ENCODE results near the gene SEMA4D. TPM values are rescaled to one million over a fixed set of nuclear protein-coding genes. Genes with fewer than 3 reads are reported as not detected.

Gene SEMA4D
- total RNA-seq, 2 experiments from 2014 or later, result 370 to 391 TPM

DNA sequence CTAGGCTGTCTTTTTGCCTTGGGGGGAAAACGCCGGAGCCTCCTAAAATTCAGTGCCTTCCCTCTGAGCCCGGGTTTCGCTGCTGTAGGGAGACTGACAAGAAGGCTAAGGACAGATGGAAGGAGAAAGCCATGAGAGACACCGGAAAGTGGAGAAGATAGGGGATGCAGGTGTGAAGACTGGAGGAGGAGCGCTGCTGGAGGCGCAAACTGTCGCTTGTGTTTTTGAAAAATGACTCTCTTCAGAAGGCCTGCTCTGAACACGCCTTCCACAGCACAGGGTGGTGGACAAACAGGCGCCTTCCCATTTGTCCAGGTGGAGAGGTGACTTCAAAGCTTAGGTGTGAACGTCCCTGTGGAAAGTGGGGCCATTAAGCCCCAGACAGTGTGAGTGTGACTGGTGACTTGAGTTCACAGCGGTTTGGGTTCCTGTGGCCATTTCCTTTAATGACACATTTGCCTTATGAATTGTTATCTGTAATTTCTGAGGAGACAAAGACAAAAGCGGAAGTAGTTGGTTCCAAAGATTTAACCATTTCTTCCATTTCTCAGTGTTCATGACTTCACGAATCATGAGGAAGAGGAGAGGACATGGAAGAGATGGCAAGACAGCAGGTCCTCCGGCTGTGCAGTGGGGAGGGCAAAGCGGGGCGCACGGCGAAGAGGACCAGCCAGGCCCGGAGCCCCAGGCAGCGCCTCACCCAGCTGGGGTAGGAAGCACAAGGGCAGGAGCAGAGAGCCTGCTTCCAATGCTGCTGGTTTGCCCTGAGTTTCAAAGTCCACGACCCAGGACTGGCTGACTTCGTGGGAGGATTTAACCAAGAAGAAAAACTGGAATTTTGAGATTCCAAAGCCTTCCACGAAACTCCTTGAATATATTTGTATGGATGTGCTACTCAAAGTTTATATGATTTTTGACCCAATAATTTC lies 27.8 kb upstream of the SEMA4D start:
- Mint-ChIP-seq H3K4me3 (peak overlapping the region; percentile 16), H3K27me3 (no peaks in the 10 kb centered on the region), H3K9me3 (peaks cover 8% of the 10 kb centered on the region), H3K36me3 (peaks cover 13% of the 10 kb centered on the region), H3K4me1 (peaks cover 76% of the 10 kb centered on the region), H3K27ac (peak overlapping the region; percentile 42)
- ATAC-seq (ENCODE audit: low read depth) (no peak), DNase-seq (no peak)
- POLR2A ChIA-PET, result interaction anchor here (0.9 to 5.2 kb wide), 2 partner anchors 25 to 29 kb away, joined by 3 to 49 read pairs; no protein-coding TSS in a partner anchor

DNA sequence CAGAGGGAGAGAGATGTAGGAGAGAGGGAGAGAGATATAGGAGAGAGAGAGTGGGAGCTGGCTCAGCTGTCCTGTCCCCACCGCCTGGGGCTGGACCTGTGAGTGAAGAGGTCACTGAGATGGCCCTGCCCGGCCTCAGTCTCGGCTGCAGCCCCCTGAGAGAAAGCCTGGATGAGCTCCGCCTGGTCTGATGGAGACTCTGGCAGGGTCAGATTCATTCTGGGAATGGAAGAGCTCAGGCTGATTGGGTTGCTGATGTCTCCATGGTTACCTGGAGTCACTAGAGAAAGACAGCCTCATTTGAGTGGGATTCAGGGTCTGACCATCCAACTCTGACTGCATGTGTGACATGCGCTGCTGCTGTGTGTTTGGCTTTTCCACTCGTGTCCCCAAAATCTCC lies 27.1 kb upstream of the SEMA4D start:
- ATAC-seq (ENCODE audit: low read depth) (no peak), DNase-seq (no peak)
- no peaks in the 10 kb centered on the region for H3K27me3 Mint-ChIP-seq
- peaks cover 7% of the 10 kb centered on the region for H3K9me3 Mint-ChIP-seq
- peaks cover 13% of the 10 kb centered on the region for H3K36me3 Mint-ChIP-seq
- POLR2A ChIA-PET, result interaction anchor here (0.9 to 5.2 kb wide), 2 partner anchors 24 to 28 kb away, joined by 3 to 49 read pairs; no protein-coding TSS in a partner anchor
- peak overlapping the region; percentile 98 for H3K27ac Mint-ChIP-seq
- peaks cover 77% of the 10 kb centered on the region for H3K4me1 Mint-ChIP-seq
- peak overlapping the region; percentile 17 for H3K4me3 Mint-ChIP-seq

DNA sequence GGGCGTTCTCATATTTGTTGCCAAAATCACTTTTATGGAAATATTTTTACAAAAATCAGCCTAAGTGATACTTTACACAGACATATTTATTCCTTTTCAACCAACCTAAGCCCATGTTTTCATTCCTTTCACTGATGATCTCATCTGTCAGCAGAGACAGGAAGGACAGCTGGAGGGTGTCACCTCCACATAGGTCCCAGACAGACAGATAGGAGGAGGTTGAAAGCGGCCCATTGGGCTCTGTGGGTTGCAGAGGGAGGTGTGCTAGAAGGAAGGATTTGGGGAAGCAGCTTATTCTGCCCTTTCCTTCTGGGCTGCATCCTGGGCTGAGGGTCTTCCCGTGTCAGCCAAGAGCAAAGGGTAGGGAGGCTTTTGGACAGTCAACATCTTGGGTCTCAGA lies 26.0 kb upstream of the SEMA4D start:
- H3K27ac Mint-ChIP-seq, result peak overlapping the region; percentile 98

DNA sequence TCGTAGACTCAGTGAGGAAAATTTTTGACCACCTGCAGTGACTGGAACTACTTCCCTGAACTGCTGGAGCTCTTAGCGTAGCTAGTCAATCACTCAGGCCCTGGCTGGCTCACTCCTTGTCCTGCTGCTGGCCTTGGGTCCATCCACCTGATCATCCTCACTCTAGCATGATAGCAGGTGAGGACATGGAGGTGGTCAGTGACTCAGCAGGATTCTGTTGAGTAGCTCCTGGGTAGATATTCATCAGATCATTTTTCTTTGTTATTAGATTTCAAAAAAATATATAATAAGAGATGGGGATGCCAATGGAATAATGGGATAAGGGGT lies 25.0 kb upstream of the SEMA4D start:
- DNase-seq (no peak), ATAC-seq (ENCODE audit: low read depth) (no peak)
- H3K27me3 Mint-ChIP-seq, result no peaks in the 10 kb centered on the region
- POLR2A ChIA-PET, result interaction anchor here (0.7 to 5.2 kb wide), 12 partner anchors 9 to 1217 kb away, joined by 3 to 49 read pairs (median 11); partner anchors contain the start of gene SECISBP2
- H3K27ac Mint-ChIP-seq, result peak overlapping the region; percentile 98
- H3K4me1 Mint-ChIP-seq, result peaks cover 81% of the 10 kb centered on the region
- peaks cover 14% of the 10 kb centered on the region for H3K36me3 Mint-ChIP-seq
- H3K9me3 Mint-ChIP-seq, result peaks cover 4% of the 10 kb centered on the region
- H3K4me3 Mint-ChIP-seq, result peak overlapping the region; percentile 74

More for the DNA sequence above, 26.0 kb upstream of the SEMA4D start:
- POLR2A ChIA-PET, result interaction anchor here (1.0 to 5.2 kb wide), 7 partner anchors 7 to 45 kb away, joined by 4 to 49 read pairs (median 16); no protein-coding TSS in a partner anchor
- peak overlapping the region; percentile 59 for H3K4me3 Mint-ChIP-seq
- peaks cover 80% of the 10 kb centered on the region for H3K4me1 Mint-ChIP-seq
- peaks cover 7% of the 10 kb centered on the region for H3K9me3 Mint-ChIP-seq
- ATAC-seq (ENCODE audit: low read depth), result peak; percentile 37
- H3K36me3 Mint-ChIP-seq, result peaks cover 17% of the 10 kb centered on the region
- H3K27me3 Mint-ChIP-seq, result no peaks in the 10 kb centered on the region
- DNase-seq, result no peak

DNA sequence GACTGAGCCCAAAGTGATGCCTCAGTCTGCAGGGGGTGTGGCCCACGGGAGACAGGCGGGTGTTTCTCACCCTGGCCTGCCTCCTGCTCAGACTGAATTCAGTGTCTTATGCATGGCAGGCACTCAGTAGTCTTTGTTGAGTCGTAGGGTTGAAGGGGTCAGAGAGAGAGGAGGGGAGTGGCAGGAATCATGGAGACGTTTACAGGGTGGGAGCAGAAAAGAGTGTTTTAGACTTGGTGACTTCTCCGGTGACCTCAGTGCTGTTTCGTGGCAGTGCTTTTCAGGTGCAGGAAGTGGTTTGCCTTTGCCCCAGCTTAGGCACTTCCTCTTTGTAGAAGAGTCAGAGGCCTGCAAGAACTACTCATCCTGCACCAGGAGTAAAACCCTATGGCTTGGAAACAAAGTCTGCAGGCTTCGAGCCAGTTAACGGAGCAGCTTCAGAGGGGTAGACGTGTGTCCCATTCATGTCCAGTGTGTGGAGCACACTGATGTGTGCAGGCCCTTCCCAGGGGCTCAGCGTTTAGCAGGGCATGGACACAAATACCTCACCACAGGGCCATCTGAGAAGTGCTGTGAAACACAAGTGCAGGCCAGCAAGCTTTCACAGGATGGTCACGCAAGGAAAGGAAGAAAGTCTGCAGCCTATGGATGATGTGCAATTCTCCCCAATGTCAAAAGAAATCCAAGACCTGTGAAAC lies 24.5 kb upstream of the SEMA4D start:
- ATAC-seq (ENCODE audit: low read depth) (peak; percentile 87), DNase-seq (peak; percentile 68)
- POLR2A ChIA-PET, result interaction anchor here (0.7 to 5.2 kb wide), 14 partner anchors 9 to 1216 kb away, joined by 3 to 49 read pairs (median 8); partner anchors contain the start of gene SECISBP2
- Mint-ChIP-seq H3K4me3 (peak overlapping the region; percentile 74), H3K27me3 (no peaks in the 10 kb centered on the region), H3K9me3 (no peaks in the 10 kb centered on the region), H3K27ac (peak overlapping the region; percentile 98), H3K4me1 (peaks cover 78% of the 10 kb centered on the region), H3K36me3 (peaks cover 10% of the 10 kb centered on the region)

DNA sequence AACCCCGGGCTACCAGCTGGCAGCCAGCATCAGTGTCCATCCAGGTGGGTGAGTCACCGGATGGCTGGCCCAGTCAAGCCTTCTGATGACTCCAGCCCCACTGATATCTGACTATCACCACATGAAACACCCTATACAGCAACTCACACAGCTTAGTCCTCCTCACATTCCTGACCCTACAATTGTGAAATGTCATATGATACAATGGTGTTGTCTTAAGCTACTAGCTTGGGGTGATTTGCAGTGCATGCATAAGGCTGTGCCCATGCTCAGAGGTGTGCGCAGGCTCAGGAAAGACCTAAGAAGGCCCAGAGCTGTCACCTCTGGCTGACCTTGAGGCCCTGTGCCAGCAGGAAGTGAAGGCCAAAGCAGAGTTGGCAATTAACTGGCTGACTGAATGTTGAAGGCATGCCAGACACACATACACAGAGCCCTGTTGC lies 21.5 kb upstream of the SEMA4D start:
- POLR2A ChIA-PET, result interaction anchor here (0.9 to 3.6 kb wide), 10 partner anchors 8 to 74 kb away, joined by 3 to 14 read pairs (median 4); partner anchors contain the start of gene SEMA4D
- no peaks in the 10 kb centered on the region for H3K27me3 Mint-ChIP-seq
- peak overlapping the region; percentile 36 for H3K4me3 Mint-ChIP-seq
- ATAC-seq (ENCODE audit: low read depth) (no peak), DNase-seq (no peak)
- H3K4me1 Mint-ChIP-seq, result peaks cover 69% of the 10 kb centered on the region
- no peaks in the 10 kb centered on the region for H3K9me3 Mint-ChIP-seq
- H3K27ac Mint-ChIP-seq, result peak overlapping the region; percentile 93
- peaks cover 3% of the 10 kb centered on the region for H3K36me3 Mint-ChIP-seq

DNA sequence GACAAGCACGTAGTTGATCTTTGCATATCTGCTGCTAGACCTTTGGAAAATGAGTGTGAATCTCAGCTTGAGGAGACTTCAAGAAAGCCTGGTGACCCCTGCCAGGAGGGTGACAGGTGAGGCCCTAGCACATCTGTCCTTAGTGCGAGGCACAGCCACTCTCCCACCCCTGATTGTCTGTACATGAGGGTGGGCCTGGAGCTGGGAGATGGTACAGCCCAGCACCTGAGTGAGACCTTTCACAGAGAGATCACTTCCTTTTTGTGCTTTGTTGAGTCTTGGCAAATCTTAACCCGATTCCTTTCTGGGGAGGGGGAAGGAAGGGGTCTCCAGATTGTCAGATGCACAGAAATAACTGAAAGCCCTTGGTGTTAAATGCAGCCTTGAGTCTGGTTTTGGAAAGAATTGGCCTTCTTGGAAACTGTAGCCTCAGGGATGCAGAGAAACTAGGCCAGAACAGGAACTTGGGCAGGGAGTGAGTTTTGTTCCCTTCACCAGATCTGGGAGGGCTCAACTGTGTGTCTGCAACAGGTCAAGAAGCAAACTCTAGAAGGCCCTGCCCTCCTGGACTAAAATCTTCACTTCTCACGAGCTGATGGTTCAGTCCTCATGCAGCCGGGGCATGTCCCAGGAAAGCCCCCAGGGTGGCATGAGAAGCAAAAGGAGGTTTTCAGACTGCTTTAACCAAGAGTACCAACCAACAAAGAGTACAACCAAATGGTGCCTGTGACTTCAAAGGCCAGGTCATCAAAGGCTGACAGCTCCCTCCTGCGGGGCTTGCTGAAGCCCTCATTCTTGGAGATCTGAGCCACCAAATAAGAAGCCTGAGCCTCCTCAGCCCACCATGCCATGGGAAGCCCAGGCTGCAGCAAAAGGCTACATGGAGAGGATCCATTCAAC lies 20.8 kb upstream of the SEMA4D start:
- ATAC-seq (ENCODE audit: low read depth), result no peak
- Mint-ChIP-seq H3K36me3 (peaks cover 3% of the 10 kb centered on the region), H3K9me3 (no peaks in the 10 kb centered on the region), H3K27ac (peak overlapping the region; percentile 93), H3K4me1 (peaks cover 63% of the 10 kb centered on the region), H3K4me3 (peak overlapping the region; percentile 62), H3K27me3 (no peaks in the 10 kb centered on the region)
- DNase-seq, result no peak
- POLR2A ChIA-PET, result interaction anchor here (0.9 to 3.6 kb wide), 11 partner anchors 8 to 74 kb away, joined by 3 to 14 read pairs (median 4); partner anchors contain the start of gene SEMA4D

DNA sequence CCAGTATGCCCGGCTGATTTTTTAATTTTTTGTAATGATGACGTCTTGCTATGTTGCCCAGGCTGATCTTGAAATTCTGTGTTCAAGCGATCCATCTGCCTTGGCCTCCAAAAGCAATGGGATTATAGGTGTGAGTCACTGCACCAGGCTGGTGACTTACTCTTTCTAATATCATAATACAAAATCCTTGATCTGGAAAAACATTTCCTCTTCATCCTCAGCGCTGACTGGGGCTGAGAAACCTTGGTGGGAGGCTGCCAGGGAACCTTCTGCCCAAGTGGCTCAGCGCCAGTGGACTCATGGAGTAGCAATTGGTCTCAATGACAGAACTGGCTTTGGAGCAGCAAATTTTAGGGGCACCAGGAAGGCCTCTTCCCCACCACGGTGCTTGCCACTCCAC lies 17.5 kb upstream of the SEMA4D start:
- Mint-ChIP-seq H3K9me3 (no peaks in the 10 kb centered on the region), H3K27me3 (no peaks in the 10 kb centered on the region), H3K27ac (no peak overlapping the region), H3K4me1 (peaks cover 49% of the 10 kb centered on the region), H3K4me3 (no peak overlapping the region), H3K36me3 (peaks cover 3% of the 10 kb centered on the region)
- POLR2A ChIA-PET, result no interaction called here
- ATAC-seq (ENCODE audit: low read depth) (no peak), DNase-seq (no peak)

DNA sequence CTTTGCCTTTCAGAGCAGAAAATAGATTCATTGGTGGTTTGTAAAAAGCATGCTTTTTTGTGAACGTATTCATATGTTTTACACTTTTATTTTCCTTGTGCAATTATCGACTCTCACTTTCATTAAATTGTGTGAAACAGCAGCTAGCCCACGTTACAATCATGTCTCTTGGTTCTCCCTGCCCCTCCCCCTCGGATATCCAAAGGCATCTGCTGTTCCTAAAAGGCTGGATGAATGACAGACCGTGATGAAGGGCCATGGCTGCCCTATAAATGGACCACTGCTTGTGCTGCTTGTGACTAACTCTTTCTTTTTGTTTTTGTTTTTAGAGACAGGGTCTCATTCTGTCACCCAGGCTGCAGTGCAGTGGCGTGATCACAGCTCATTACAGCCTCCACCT lies 17.0 kb upstream of the SEMA4D start:
- POLR2A ChIA-PET, result no interaction called here
- Mint-ChIP-seq H3K4me1 (peaks cover 45% of the 10 kb centered on the region), H3K27ac (no peak overlapping the region)

DNA sequence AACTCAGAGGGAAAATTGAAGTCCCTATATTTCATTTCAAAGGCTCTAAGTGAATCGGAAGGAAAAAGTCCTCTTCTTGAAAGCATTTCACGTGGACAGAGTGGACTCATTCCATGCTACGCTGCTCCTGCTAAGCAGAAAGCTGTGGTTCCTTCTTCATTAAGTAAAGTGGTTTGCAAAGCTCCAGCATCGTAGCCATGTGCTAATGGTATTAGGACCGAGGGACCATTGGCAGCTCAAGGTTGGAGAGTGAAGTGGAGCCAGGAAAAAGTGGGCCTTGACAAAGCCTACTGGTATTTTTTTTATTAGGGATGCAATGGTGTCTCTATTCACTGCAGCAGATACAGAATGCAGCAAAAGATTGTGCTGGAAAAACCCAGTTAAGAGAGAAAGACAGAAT lies 16.4 kb upstream of the SEMA4D start:
- Mint-ChIP-seq H3K9me3 (no peaks in the 10 kb centered on the region), H3K36me3 (peaks cover under 1% of the 10 kb centered on the region), H3K27me3 (no peaks in the 10 kb centered on the region), H3K4me3 (no peak overlapping the region), H3K27ac (no peak overlapping the region), H3K4me1 (peaks cover 42% of the 10 kb centered on the region)
- ATAC-seq (ENCODE audit: low read depth) (no peak), DNase-seq (no peak)
- POLR2A ChIA-PET, result no interaction called here

More for the DNA sequence above, 17.0 kb upstream of the SEMA4D start:
- Mint-ChIP-seq H3K9me3 (no peaks in the 10 kb centered on the region), H3K36me3 (peaks cover 3% of the 10 kb centered on the region), H3K4me3 (no peak overlapping the region), H3K27me3 (no peaks in the 10 kb centered on the region)
- no peak for ATAC-seq (ENCODE audit: low read depth)
- no peak for DNase-seq

DNA sequence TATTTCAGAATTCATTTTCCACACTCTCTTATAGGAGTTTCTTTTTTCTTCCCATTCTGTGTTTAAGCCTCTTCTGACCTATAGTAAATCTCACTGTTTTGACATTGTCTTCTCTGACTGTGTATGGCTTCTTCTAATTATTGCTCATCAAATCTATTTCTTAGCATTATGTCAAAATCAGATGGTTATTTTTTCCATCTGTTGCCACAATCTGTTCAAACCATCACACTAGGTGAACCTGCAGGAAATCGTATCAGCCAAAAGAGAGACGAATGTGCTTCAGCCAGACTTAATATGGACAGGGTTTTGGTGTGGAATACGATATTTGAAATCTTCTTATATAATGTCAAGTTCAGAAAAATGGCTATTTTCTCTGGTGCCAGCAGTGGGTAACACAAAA lies 15.9 kb upstream of the SEMA4D start:
- no peaks in the 10 kb centered on the region for H3K27me3 Mint-ChIP-seq
- POLR2A ChIA-PET, result no interaction called here
- H3K27ac Mint-ChIP-seq, result no peak overlapping the region
- no peaks in the 10 kb centered on the region for H3K36me3 Mint-ChIP-seq
- H3K4me1 Mint-ChIP-seq, result peaks cover 42% of the 10 kb centered on the region
- no peak overlapping the region for H3K4me3 Mint-ChIP-seq
- DNase-seq, result no peak
- H3K9me3 Mint-ChIP-seq, result no peaks in the 10 kb centered on the region
- no peak for ATAC-seq (ENCODE audit: low read depth)

DNA sequence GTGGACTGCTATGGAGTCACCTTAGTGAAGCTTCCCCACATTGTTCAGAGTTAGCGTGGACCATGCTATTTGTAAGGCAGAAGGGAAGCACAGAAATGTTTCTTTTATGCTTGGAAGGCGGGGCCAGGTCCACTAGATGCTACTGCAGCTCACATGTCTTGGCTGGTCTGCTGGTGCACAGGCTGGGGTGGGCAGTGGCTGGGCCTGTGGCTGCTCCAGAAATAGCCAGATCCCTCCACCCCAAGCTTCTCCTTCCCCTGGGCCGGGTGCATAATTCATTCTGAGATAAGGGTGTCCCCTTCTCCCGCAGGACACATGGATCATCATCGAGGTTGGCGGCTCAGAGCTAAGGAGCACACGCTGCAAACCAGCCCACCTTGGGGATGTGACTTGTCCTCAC lies 14.5 kb upstream of the SEMA4D start:
- Mint-ChIP-seq H3K36me3 (no peaks in the 10 kb centered on the region), H3K9me3 (no peaks in the 10 kb centered on the region), H3K4me1 (peaks cover 42% of the 10 kb centered on the region), H3K4me3 (no peak overlapping the region), H3K27me3 (no peaks in the 10 kb centered on the region), H3K27ac (no peak overlapping the region)
- DNase-seq (no peak), ATAC-seq (ENCODE audit: low read depth) (no peak)
- POLR2A ChIA-PET, result interaction anchor here (0.8 to 0.9 kb wide), 3 partner anchors 10 to 20 kb away, joined by 3 to 5 read pairs (median 3); no protein-coding TSS in a partner anchor
